ENCODE results near the gene SLC18A3.

SLC18A3 gene

GRCh38 chr10:49631975-49632374 is 21.9 kb downstream of the SLC18A3 start:
- H3K9me3 ChIP-seq (ENCODE audit: control insufficient read depth, low read length): no peaks in the 10 kb centered on the region
- no peaks in the 10 kb centered on the region for H3K4me1 ChIP-seq
- H3K36me3 ChIP-seq (ENCODE audit: control insufficient read depth, insufficient read depth, low read length): no peaks in the 10 kb centered on the region
- no peak overlapping the region for H3K4me3 ChIP-seq (ENCODE audit: low read depth, low read length)
- H2AFZ ChIP-seq: no peak overlapping the region
- no peak for TF ChIP-seq CTCF (IDR thresholded peaks at IDR 0.05)
- no peak overlapping the region for H3K27ac ChIP-seq
- H3K4me2 ChIP-seq (ENCODE audit: low read length): no peak overlapping the region
- no peak overlapping the region for H3K9ac ChIP-seq
- H3K79me2 ChIP-seq: no peaks in the 10 kb centered on the region
- H3K27me3 ChIP-seq (ENCODE audit: control insufficient read depth, insufficient read depth, low read length): no peaks in the 10 kb centered on the region

GRCh38 chr10:49632406-49633317 is 22.6 kb downstream of the SLC18A3 start:
- no peak overlapping the region for H3K4me3 ChIP-seq (ENCODE audit: low read depth, low read length)
- H3K36me3 ChIP-seq (ENCODE audit: control insufficient read depth, insufficient read depth, low read length): no peaks in the 10 kb centered on the region
- H2AFZ ChIP-seq: no peak overlapping the region
- no peaks in the 10 kb centered on the region for H3K27me3 ChIP-seq (ENCODE audit: control insufficient read depth, insufficient read depth, low read length)
- TF ChIP-seq CTCF (IDR thresholded peaks at IDR 0.05): no peak
- H3K79me2 ChIP-seq: no peaks in the 10 kb centered on the region
- no peaks in the 10 kb centered on the region for H3K4me1 ChIP-seq
- no peaks in the 10 kb centered on the region for H3K9me3 ChIP-seq (ENCODE audit: control insufficient read depth, low read length)
- H3K27ac ChIP-seq: no peak overlapping the region
- H3K9ac ChIP-seq: no peak overlapping the region
- H3K4me2 ChIP-seq (ENCODE audit: low read length): no peak overlapping the region

GRCh38 chr10:49633327-49634068 is 23.4 kb downstream of the SLC18A3 start:
- Histone ChIP-seq H3K9me3 (ENCODE audit: control insufficient read depth, low read length) (no peaks in the 10 kb centered on the region), H3K27me3 (ENCODE audit: control insufficient read depth, insufficient read depth, low read length) (no peaks in the 10 kb centered on the region), H3K27ac (no peak overlapping the region), H3K4me1 (no peaks in the 10 kb centered on the region), H3K36me3 (ENCODE audit: control insufficient read depth, insufficient read depth, low read length) (no peaks in the 10 kb centered on the region), H3K4me2 (ENCODE audit: low read length) (no peak overlapping the region), H3K79me2 (no peaks in the 10 kb centered on the region), H3K9ac (no peak overlapping the region), H3K4me3 (ENCODE audit: low read depth, low read length) (no peak overlapping the region), H2AFZ (no peak overlapping the region)
- no peak for TF ChIP-seq CTCF (IDR thresholded peaks at IDR 0.05)

- no peak overlapping the region for H2AFZ ChIP-seq
- no peak overlapping the region for H3K27ac ChIP-seq
- no peak overlapping the region for H3K4me3 ChIP-seq (ENCODE audit: low read depth, low read length)
- no peaks in the 10 kb centered on the region for H3K4me1 ChIP-seq
- H3K9me3 ChIP-seq (ENCODE audit: control insufficient read depth, low read length): no peaks in the 10 kb centered on the region
- TF ChIP-seq CTCF (IDR thresholded peaks at IDR 0.05): no peak
- H3K79me2 ChIP-seq: no peaks in the 10 kb centered on the region
- no peaks in the 10 kb centered on the region for H3K36me3 ChIP-seq (ENCODE audit: control insufficient read depth, insufficient read depth, low read length)
- H3K9ac ChIP-seq: no peak overlapping the region
- H3K4me2 ChIP-seq (ENCODE audit: low read length): no peak overlapping the region
- H3K27me3 ChIP-seq (ENCODE audit: control insufficient read depth, insufficient read depth, low read length): no peaks in the 10 kb centered on the region
Observed at GRCh38 chr10:49634069-49634660, 24.1 kb downstream of the SLC18A3 start.
